Stimulated activated naive CD8-positive, alpha-beta T cell treated with anti-CD3 and anti-CD28 coated beads, Interleukin-15, Interleukin-2, amounts not matched to agents 100 U/mL and 50 U/mL, for 24 hours (primary cell): Measurements from ENCODE around the gene PTPRN.
"Not testable (repeated sequence)": the region's sequence is repeated elsewhere in the genome, so short reads cannot be mapped to it uniquely, and the experiment has no call there.

ENCODE experiments used
- ATAC-seq: fragments of 150-1000 bp; cut with Tn5 transposase; one replicate; pipeline ENCODE4 v1.10.0; 2021
- DNase-seq: peaks from one replicate; pipeline ENCODE4 v3.0.0; 2021

Gene PTPRN

GRCh38 chr2:219287580-219288265 lies 21.5 kb downstream of the PTPRN start:
- ATAC-seq (no peak), DNase-seq (no peak)

GRCh38 chr2:219287116-219287440 lies 22.1 kb downstream of the PTPRN start:
- DNase-seq, ATAC-seq: not testable (repeated sequence)

- ATAC-seq: no peak
Measured at GRCh38 chr2:219286436-219287115, 22.6 kb downstream of the PTPRN start.

GRCh38 chr2:219285894-219286425 lies 23.2 kb downstream of the PTPRN start:
- ATAC-seq (no peak), DNase-seq (no peak)

More at GRCh38 chr2:219286436-219287115, 22.6 kb downstream of the PTPRN start:
- DNase-seq: no peak

- no peak for ATAC-seq
- no peak for DNase-seq
Measured at GRCh38 chr2:219285373-219285735, 23.8 kb downstream of the PTPRN start.

GRCh38 chr2:219284501-219285372 lies 24.5 kb downstream of the PTPRN start:
- DNase-seq (no peak), ATAC-seq (no peak)

GRCh38 chr2:219282943-219283581 lies 26.1 kb downstream of the PTPRN start:
- no peak for DNase-seq
- no peak for ATAC-seq

- ATAC-seq: no peak
- no peak for DNase-seq
Measured at GRCh38 chr2:219282375-219282774, 26.8 kb downstream of the PTPRN start.

GRCh38 chr2:219281588-219281987 lies 27.6 kb downstream of the PTPRN start:
- DNase-seq: no peak
- ATAC-seq: no peak

GRCh38 chr2:219280651-219281050 lies 28.6 kb downstream of the PTPRN start:
- DNase-seq (no peak), ATAC-seq (no peak)

- ATAC-seq: no peak
- no peak for DNase-seq
Measured at GRCh38 chr2:219279916-219280516, 29.2 kb downstream of the PTPRN start.

GRCh38 chr2:219279151-219279915 lies 29.9 kb downstream of the PTPRN start, which contains the start of gene DNAJB2:
Gene DNAJB2, plus strand, starts transcription at chr2:219279366. Its CDS starts 468 bp downstream, at chr2:219279834.
- ATAC-seq (peak; percentile 90), DNase-seq (peak; percentile 99)

- ATAC-seq: no peak
- DNase-seq: no peak
Measured at GRCh38 chr2:219278655-219279150, 30.5 kb downstream of the PTPRN start.

- DNase-seq (peak; percentile 82), ATAC-seq (no peak)
Measured at GRCh38 chr2:219277703-219278654, 31.2 kb downstream of the PTPRN start.

- DNase-seq (no peak), ATAC-seq (no peak)
Measured at GRCh38 chr2:219274361-219274921, 34.8 kb downstream of the PTPRN start.

- ATAC-seq (no peak), DNase-seq (no peak)
Measured at GRCh38 chr2:219273937-219274336, 35.3 kb downstream of the PTPRN start.

GRCh38 chr2:219272995-219273394 lies 36.2 kb downstream of the PTPRN start:
- ATAC-seq: peak; percentile 37
- DNase-seq: no peak

- no peak for ATAC-seq
- no peak for DNase-seq
Measured at GRCh38 chr2:219272356-219272755, 36.8 kb downstream of the PTPRN start.

GRCh38 chr2:219271021-219271420 lies 38.2 kb downstream of the PTPRN start:
- DNase-seq (no peak), ATAC-seq (no peak)
